SHP77 treated with DMSO at 0.1 percent for 48 hours (cell line): ENCODE measurements around the gene BCL11B.
"Not testable (repeated sequence)": the region's sequence is repeated elsewhere in the genome, so short reads cannot be mapped to it uniquely, and the experiment has no call there.

ENCODE experiments used
- DNase-seq: peaks from one replicate; lab custom pipeline; 2025; lab: John Stamatoyannopoulos, UW

The BCL11B gene

GRCh38 chr14:99199846-99200653 lies 71.9 kb downstream of the BCL11B start:
- no peak for DNase-seq

- no peak for DNase-seq
Observed at GRCh38 chr14:99198746-99199502, 73.1 kb downstream of the BCL11B start.

GRCh38 chr14:99196310-99196650 lies 75.7 kb downstream of the BCL11B start:
- no peak for DNase-seq

- no peak for DNase-seq
Observed at GRCh38 chr14:99195602-99196309, 76.2 kb downstream of the BCL11B start.

GRCh38 chr14:99194736-99195135 lies 77.3 kb downstream of the BCL11B start:
- DNase-seq: no peak

GRCh38 chr14:99194136-99194535 lies 77.9 kb downstream of the BCL11B start:
- DNase-seq: no peak

GRCh38 chr14:99192830-99193229 lies 79.2 kb downstream of the BCL11B start:
- no peak for DNase-seq

- DNase-seq: no peak
Observed at GRCh38 chr14:99192028-99192621, 79.9 kb downstream of the BCL11B start.

GRCh38 chr14:99191395-99192027 lies 80.5 kb downstream of the BCL11B start:
- DNase-seq: no peak

- DNase-seq: no peak
Observed at GRCh38 chr14:99190696-99191394, 81.2 kb downstream of the BCL11B start.

GRCh38 chr14:99189201-99189801 lies 82.7 kb downstream of the BCL11B start:
- DNase-seq: no peak

GRCh38 chr14:99188731-99189191 lies 83.2 kb downstream of the BCL11B start:
- no peak for DNase-seq

- DNase-seq: no peak
Observed at GRCh38 chr14:99187858-99188257, 84.1 kb downstream of the BCL11B start.

- no peak for DNase-seq
Observed at GRCh38 chr14:99186956-99187690, 84.9 kb downstream of the BCL11B start.

GRCh38 chr14:99186336-99186735 lies 85.7 kb downstream of the BCL11B start:
- DNase-seq: not testable (repeated sequence)

GRCh38 chr14:99185436-99186068 lies 86.4 kb downstream of the BCL11B start:
- no peak for DNase-seq

GRCh38 chr14:99183716-99184115 lies 88.3 kb downstream of the BCL11B start:
- DNase-seq: no peak

GRCh38 chr14:99183311-99183710 lies 88.7 kb downstream of the BCL11B start:
- DNase-seq: no peak

- DNase-seq: no peak
Observed at GRCh38 chr14:99182548-99183250, 89.3 kb downstream of the BCL11B start.
